ENCODE results near the gene DUSP2.

Gene DUSP2

GRCh38 chr2:96099861-96100798 lies 45.1 kb downstream of the DUSP2 start:
- DNase-seq = no peak

- DNase-seq = no peak
Observed at GRCh38 chr2:96098900-96099590, 46.2 kb downstream of the DUSP2 start.

GRCh38 chr2:96097951-96098823 lies 47.1 kb downstream of the DUSP2 start:
- no peak for DNase-seq

GRCh38 chr2:96097441-96097840 lies 47.8 kb downstream of the DUSP2 start:
- DNase-seq = no peak

- no peak for DNase-seq
Observed at GRCh38 chr2:96095116-96095636, 50.1 kb downstream of the DUSP2 start.

GRCh38 chr2:96093528-96093927 lies 51.7 kb downstream of the DUSP2 start:
- DNase-seq = no peak
